GM18498 (cell line): Measurements from ENCODE around the gene SLC7A14.
"Not testable (repeated sequence)": the region's sequence is repeated elsewhere in the genome, so short reads cannot be mapped to it uniquely, and the experiment has no call there.

ENCODE experiments used
- ATAC-seq: cut with Tn5 transposase; IDR thresholded peaks from one replicate; pipeline ENCODE4 v1.9.1; 2021; ENCODE audit warnings: mild to moderate bottlenecking, moderate library complexity; ENCODE audit not compliant: unreplicated experiment

SLC7A14 gene

DNA sequence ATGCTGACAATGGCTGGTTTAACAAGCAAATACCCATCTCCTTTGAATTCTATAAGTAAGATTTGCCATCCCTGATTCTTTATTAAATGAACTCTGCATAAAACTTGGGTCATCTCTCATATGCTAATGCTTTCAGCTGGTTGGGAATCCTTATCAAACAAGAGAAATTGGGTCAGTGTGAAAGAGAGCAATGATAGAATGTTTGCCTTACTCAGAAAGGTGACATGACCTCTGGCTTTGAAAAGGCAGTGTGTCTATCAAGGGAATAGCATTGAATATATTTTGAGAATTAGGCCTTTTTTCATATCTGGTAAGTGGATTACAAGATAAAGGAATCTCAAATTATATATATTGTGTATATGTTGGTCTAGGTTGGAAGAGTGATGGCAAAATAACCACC, 8.7 kb upstream of the SLC7A14 start:
- ATAC-seq, result no peak

DNA sequence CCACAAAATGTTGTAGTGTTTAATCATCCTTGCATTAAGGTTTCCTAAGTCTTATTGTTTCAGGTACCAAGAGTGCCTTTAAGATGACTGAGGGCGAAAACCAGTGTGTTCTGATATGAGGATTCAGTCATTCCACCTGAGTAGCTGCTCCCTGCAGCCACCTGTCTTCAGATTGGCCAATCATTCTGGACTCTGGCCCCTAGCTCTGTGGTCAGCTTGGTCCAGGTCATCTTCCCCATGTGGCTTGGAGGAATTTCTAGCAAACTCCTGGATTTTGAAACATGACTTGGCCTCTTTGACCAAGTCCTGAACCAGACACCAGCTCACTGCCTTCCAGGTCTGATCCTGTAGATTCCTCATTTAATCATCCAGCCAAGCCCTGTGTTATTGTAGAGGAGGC, 7.8 kb upstream of the SLC7A14 start:
- ATAC-seq, result no peak

DNA sequence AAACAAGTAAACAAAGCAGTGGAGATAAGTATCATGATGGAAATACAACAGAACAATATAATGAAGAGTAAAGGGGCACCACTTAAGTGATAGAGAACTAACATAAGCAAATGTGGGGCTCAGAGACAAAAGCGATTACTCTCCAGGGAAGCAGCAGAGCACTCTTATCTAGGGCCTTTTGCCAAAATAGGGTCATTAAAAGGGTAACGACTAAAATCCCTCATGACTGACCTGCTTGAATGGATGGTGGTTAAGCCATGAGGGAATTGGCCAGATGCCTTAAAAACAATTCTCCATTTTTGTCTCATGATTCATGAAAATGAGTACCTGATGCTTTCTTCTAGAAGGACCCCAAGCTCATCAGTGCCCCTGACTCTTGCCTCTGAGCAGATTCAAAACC, 3.2 kb upstream of the SLC7A14 start:
- ATAC-seq, result no peak

GRCh38 chr3:170585008-170585936, 603 bp downstream of the SLC7A14 start:
- ATAC-seq, result no peak

DNA sequence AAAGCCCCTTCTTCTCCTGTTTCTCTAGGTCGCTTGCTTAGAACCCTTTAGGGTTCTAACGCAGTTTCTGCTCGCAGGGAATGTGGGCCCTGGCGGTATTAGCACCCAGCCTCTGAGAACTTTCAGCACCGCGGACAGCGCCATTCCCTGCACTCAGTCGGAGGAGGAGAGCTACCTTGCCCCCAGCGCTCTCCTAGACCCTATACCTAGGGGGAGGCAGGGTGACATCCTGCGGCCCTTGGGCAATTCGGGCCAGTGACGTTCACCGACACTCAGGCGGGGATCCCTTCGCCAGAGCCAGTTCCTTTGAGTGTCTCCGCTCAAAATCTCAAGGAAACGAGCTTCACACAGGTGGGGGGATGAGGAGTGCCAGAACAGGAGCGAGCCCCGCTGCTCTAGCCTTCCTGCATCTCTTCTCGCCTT, 1.3 kb downstream of the SLC7A14 start:
- no peak for ATAC-seq

DNA sequence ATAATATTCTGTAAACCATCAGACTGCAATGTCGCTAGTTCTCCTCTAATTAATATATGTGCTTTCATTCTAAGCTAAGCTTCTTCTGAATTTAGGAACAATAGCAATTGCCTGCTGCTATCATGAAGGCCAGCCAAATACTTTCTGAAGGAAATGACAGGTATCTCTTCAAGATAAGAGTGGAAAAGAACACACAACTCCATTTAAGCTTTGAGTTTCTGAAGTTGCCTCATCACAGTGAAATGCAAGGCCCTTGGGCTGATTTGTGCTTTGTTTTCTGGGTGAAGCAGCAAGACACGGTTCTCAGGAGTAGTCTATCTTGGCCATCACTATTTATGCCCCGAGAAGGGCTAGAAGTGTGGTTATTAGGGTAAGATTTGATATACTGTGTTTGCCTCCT, 6.2 kb downstream of the SLC7A14 start:
- no peak for ATAC-seq

DNA sequence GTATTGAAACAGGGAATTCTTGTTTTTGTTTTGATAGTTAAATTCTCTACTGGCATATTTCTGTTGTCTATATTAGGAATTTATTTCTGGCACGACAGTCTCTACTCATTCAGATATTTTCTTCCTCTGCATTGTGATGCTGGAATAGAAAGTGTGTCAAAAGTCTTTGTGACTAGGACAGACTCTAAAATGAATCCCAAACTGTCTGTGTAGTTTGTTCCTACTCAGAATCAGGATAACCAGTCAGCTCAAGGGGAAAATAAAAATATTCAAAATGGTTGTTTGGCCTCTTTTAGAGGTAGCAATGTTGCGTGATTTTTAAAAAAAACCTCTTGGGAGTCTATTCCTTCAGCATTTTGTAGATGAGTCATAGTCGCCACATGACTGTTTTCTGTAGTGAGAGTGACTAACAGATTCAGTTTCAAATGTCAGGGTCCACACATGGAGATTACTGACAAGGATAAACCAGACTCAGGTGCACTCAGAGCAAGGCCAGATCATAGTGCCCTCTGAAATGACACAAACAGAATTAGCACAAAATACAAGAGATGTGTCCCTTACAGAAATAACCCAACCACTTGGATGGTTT, 13.1 kb downstream of the SLC7A14 start:
- peak; percentile 99 for ATAC-seq

- not testable (repeated sequence) for ATAC-seq
Measured at GRCh38 chr3:170567598-170567997, 18.3 kb downstream of the SLC7A14 start.

- no peak for ATAC-seq
Measured at GRCh38 chr3:170566413-170566812, 19.5 kb downstream of the SLC7A14 start.

DNA sequence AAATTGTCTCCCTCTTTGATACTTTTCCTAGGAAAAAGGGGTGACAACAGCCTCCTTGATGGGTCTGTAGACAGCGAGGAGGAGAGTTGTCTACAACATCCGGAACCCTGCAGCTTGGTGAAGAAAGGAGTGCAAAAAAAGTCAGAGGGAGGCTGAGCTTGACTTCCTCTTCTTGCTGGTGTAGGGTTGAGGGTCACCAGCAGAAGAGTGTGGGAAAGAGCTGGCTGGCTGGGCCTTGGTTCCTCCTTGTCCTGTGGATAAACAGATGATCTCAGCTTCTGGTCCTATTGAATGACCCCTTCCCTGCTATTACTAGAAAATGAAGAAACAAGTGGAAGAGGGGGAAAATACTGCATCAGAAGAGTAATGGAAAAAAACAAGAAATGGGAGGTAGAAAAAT, 20.4 kb downstream of the SLC7A14 start:
- ATAC-seq, result no peak

DNA sequence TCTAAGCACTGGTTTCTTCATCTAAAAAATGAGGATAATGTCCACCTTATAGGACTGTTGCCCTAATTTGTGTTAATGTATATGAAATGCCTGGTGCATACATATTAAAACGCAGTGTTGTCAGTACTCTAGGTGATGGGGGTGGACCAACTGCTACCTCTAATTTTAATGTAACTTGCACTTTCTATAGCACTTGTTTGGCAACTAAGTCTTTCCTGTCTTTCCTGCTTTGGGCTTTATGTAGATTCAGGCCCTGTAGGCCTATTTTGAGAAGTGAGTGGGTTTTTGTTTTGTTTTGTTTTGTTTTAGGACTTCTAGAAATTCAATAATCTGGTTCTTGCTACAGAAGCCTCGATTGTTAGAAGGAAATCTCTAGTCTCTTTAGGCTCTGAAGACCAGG, 21.2 kb downstream of the SLC7A14 start:
- peak; percentile 40 for ATAC-seq

GRCh38 chr3:170563712-170564423, 22.0 kb downstream of the SLC7A14 start:
- ATAC-seq, result peak; percentile 76

GRCh38 chr3:170562080-170562479, 23.8 kb downstream of the SLC7A14 start:
- no peak for ATAC-seq

DNA sequence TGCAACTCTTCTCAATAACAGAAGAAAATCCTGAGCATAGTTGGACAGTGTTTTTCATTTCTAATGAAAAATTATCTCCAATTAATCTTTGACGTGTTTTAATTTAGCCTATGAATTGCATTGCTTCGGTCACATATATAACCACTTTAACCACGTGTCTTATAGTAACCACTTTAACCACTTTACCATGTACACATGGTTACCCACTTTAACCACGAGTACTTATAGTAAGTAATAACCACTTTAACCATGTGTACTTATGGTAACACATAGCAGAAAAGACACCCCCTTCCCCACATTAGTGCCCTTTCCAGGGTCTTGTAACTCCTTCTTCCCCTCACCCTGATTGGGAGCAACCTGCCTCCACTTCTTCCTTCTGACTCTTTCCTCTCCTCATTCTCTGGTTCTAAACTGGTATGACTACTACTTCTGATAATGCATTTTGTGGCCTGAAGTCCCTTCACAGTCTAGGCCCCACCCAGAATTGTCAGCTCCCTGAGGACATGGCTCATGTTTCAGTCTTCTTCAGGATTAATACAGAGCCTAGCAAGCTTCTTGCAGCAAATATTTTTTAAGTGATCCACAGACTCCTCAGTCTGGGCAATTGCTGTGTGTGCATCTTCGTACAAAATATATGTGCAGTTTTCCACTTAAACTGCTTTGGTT, 25.0 kb downstream of the SLC7A14 start:
- ATAC-seq, result no peak

GRCh38 chr3:170560296-170560695, 25.6 kb downstream of the SLC7A14 start:
- ATAC-seq, result no peak

- ATAC-seq, result no peak
Measured at GRCh38 chr3:170558427-170558826, 27.4 kb downstream of the SLC7A14 start.

GRCh38 chr3:170555329-170555728, 30.5 kb downstream of the SLC7A14 start:
- no peak for ATAC-seq

GRCh38 chr3:170553788-170554757, 31.8 kb downstream of the SLC7A14 start:
- ATAC-seq, result no peak

GRCh38 chr3:170551252-170551651, 34.6 kb downstream of the SLC7A14 start:
- ATAC-seq, result no peak

DNA sequence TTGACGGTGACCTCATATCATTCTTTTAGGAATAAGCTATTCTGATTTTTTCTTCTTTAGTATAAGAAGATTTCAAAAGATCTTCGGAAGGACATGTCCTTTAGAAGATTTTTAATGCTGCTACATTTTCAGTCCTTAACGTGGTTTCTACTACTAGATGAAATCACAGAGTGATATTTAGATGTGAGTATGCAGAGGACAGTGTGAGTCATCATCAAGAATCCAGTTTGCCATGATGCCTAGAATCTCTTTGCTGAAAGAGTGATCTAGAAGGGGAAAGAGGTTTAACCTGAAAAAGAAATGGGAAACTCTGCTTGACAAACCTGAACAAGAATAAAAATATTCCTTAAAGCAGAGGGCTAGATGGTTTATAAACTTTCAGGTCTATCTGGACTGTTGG, 43.2 kb downstream of the SLC7A14 start:
- no peak for ATAC-seq
